ENCODE results near the gene MAP3K2. TPM values are rescaled to one million over a fixed set of nuclear protein-coding genes. Genes with fewer than 3 reads are reported as not detected.

The MAP3K2 gene
- polyA plus RNA-seq, 3 donors: 16.0 to 86.4 (median 66.3) TPM

GRCh38 chr2:127378720-127379119, 9.1 kb downstream of the MAP3K2 start:
- no peak for TF ChIP-seq CTCF (IDR thresholded peaks at IDR 0.05)
- H3K4me3 Mint-ChIP-seq: no peak overlapping the region

GRCh38 chr2:127377262-127377661, 10.5 kb downstream of the MAP3K2 start:
- Histone ChIP-seq H3K4me1 (ENCODE audit: control insufficient read depth in 1 of 2, insufficient read depth in 2 of 2, low read length in 2 of 2) (peaks cover 3 to 13% of the 10 kb centered on the region in 2 donors), H2AFZ (ENCODE audit: insufficient read depth, low read depth, low read length, poor library complexity, severe bottlenecking) (no peak overlapping the region), H3K36me3 (replicated peaks in 1 of 2; ENCODE audit: control insufficient read depth in 1 of 2, insufficient read depth in 2 of 2, low read length in 2 of 2) (peaks cover 2 to 6% of the 10 kb centered on the region in 2 donors), H3K4me2 (replicated peaks; ENCODE audit: extremely low read depth, low read length, poor library complexity, severe bottlenecking) (peak overlapping the region; percentile 11), H4K20me1 (ENCODE audit: insufficient read depth, low read length) (peaks cover 98% of the 10 kb centered on the region), H3K4me3 (replicated peaks in 1 of 3; ENCODE audit: low read depth in 2 of 3, low read length in 3 of 3) (no peak overlapping the region), H3K27ac (ENCODE audit: low read depth in 1 of 2, low read length in 2 of 2) (peak overlapping the region in 1 of 2 donors; percentile 33), H3K27me3 (ENCODE audit: control insufficient read depth in 2 of 2, insufficient read depth in 2 of 2, low read length in 2 of 2) (no peaks in the 10 kb centered on the region), H3K9ac (ENCODE audit: insufficient read depth, low read length, poor library complexity, severe bottlenecking) (no peak overlapping the region), H3K9me3 (replicated peaks in 1 of 2; ENCODE audit: control insufficient read depth in 1 of 2, insufficient read depth in 1 of 2, low read length in 2 of 2) (peaks cover 5 to 11% of the 10 kb centered on the region in 2 donors), H3K79me2 (ENCODE audit: insufficient read depth, low read length) (peaks cover 99% of the 10 kb centered on the region)
- Mint-ChIP-seq H3K36me3 (peaks cover 16 to 17% of the 10 kb centered on the region in 2 donors), H3K9me3 (peaks cover 4 to 21% (median 8%) of the 10 kb centered on the region in 7 donors), H3K27me3 (ENCODE audit: low read depth in 3 of 3) (no peaks in the 10 kb centered on the region), H3K4me1 (peaks cover 37% of the 10 kb centered on the region), H3K27ac (peak overlapping the region in 3 of 7 donors; percentile 53 to 81 (median 74)), H3K4me3 (no peak overlapping the region)
- no peak for TF ChIP-seq CTCF (IDR thresholded peaks at IDR 0.05)
- intact Hi-C loops (cut with micrococcal nuclease): loop anchor here in 1 of 2 donors (10.0 kb wide), 1 partner anchor 48 kb away; no protein-coding TSS in a partner anchor
- DNase-seq: no peak
- no CpG with 5 or more reads among the region's 1 CpG for WGBS (ENCODE audit: insufficient coverage)

More at GRCh38 chr2:127378720-127379119, 9.1 kb downstream of the MAP3K2 start:
- H3K36me3 ChIP-seq (replicated peaks in 1 of 2; ENCODE audit: control insufficient read depth in 1 of 2, insufficient read depth in 2 of 2, low read length in 2 of 2): peaks cover 2 to 6% of the 10 kb centered on the region in 2 donors
- peaks cover 43% of the 10 kb centered on the region for H3K4me1 Mint-ChIP-seq
- peaks cover 99% of the 10 kb centered on the region for H3K79me2 ChIP-seq (ENCODE audit: insufficient read depth, low read length)
- peak overlapping the region in 1 of 7 donors; percentile 60 for H3K27ac Mint-ChIP-seq
- H3K36me3 Mint-ChIP-seq: peaks cover 12 to 19% of the 10 kb centered on the region in 2 donors
- peaks cover 0 to 7% of the 10 kb centered on the region in 2 donors for H3K9me3 ChIP-seq (replicated peaks in 1 of 2; ENCODE audit: control insufficient read depth in 1 of 2, insufficient read depth in 1 of 2, low read length in 2 of 2)
- intact Hi-C loops (cut with micrococcal nuclease): loop anchor here in 1 of 2 donors (10.0 kb wide), 1 partner anchor 46 kb away; no protein-coding TSS in a partner anchor
- H3K4me3 ChIP-seq (replicated peaks in 1 of 3; ENCODE audit: low read depth in 2 of 3, low read length in 3 of 3): no peak overlapping the region
- H2AFZ ChIP-seq (ENCODE audit: insufficient read depth, low read depth, low read length, poor library complexity, severe bottlenecking): no peak overlapping the region
- H3K4me1 ChIP-seq (ENCODE audit: control insufficient read depth in 1 of 2, insufficient read depth in 2 of 2, low read length in 2 of 2): peaks cover 3 to 13% of the 10 kb centered on the region in 2 donors
- WGBS (ENCODE audit: insufficient coverage): no CpG with 5 or more reads among the region's 6 CpGs
- DNase-seq: no peak
- no peaks in the 10 kb centered on the region for H3K27me3 Mint-ChIP-seq (ENCODE audit: low read depth in 3 of 3)
- H3K9me3 Mint-ChIP-seq: peaks cover 3 to 11% (median 5%) of the 10 kb centered on the region in 7 donors
- H4K20me1 ChIP-seq (ENCODE audit: insufficient read depth, low read length): peaks cover 98% of the 10 kb centered on the region
- no peak overlapping the region for H3K4me2 ChIP-seq (replicated peaks; ENCODE audit: extremely low read depth, low read length, poor library complexity, severe bottlenecking)
- no peak overlapping the region for H3K27ac ChIP-seq (ENCODE audit: low read depth in 1 of 2, low read length in 2 of 2)
- no peaks in the 10 kb centered on the region for H3K27me3 ChIP-seq (ENCODE audit: control insufficient read depth in 2 of 2, insufficient read depth in 2 of 2, low read length in 2 of 2)
- H3K9ac ChIP-seq (ENCODE audit: insufficient read depth, low read length, poor library complexity, severe bottlenecking): no peak overlapping the region

Data from CD14-positive monocyte (primary cell).